PC-3 (cell line): ENCODE measurements around the gene ZNF831. TPM values are rescaled to one million over a fixed set of nuclear protein-coding genes. Genes with fewer than 3 reads are reported as not detected.

ENCODE experiments used
- ATAC-seq: fragments of 200-7000 bp; cut with Tn5 transposase; 2 replicates; pipeline ENCODE4 v1.9.1; 2020; ENCODE audit warnings: mild to moderate bottlenecking, moderate library complexity
- BruUV-seq: library from RNA; stranded (reverse); fragments of 400-500 nt; replicated peaks from 2 replicates; lab custom pipeline; 2021; lab: Mats Ljungman, UMichigan
- CTCF ChIA-PET: fragments of 300-600 bp; sonication (Branson Sonifier 250); formaldehyde crosslinking; loops from one replicate; lab custom pipeline; 2022; ENCODE audit warnings: antibody characterized with exemption; lab: Charles Lee
- POLR2A ChIA-PET: fragments of 300-600 bp; sonication (Branson Sonifier 250); formaldehyde crosslinking; loops from one replicate; lab custom pipeline; 2022; ENCODE audit warnings: antibody characterized with exemption; ENCODE audit not compliant: unreplicated experiment; lab: Charles Lee
- DNase-seq: peaks from one replicate; pipeline ENCODE4 v3.0.0-alpha.2; 2015
- H2AFZ ChIP-seq: fragments of 300-600 bp; sonication (generic); 2 replicates; pipeline ENCODE4 v1.6.0; 2016; ENCODE audit warnings: antibody characterized with exemption, low read length
- H3F3A ChIP-seq: fragments of 300-600 bp; sonication (generic); one replicate; pipeline ENCODE4 v1.6.0; 2017; ENCODE audit warnings: antibody characterized with exemption, low read length, control low read depth, mild to moderate bottlenecking; ENCODE audit not compliant: unreplicated experiment
- H3K27ac ChIP-seq: fragments of 300-600 bp; sonication (generic); 2 replicates; pipeline ENCODE4 v1.5.1; 2016; ENCODE audit warnings: mild to moderate bottlenecking, low read length
- H3K27me3 ChIP-seq: fragments of 300-600 bp; sonication (generic); 2 replicates; pipeline ENCODE4 v1.6.1; 2016; ENCODE audit warnings: low read length, mixed read lengths
- H3K36me3 ChIP-seq: fragments of 300-600 bp; sonication (generic); 2 replicates; pipeline ENCODE4 v1.6.1; 2016; ENCODE audit warnings: low read depth, mixed run types, low read length, mixed read lengths
- H3K4me1 ChIP-seq: fragments of 300-600 bp; sonication (generic); 2 replicates; pipeline ENCODE4 v1.5.1; 2016; ENCODE audit warnings: low read length; ENCODE audit not compliant: insufficient read depth
- H3K4me2 ChIP-seq: fragments of 300-600 bp; sonication (generic); 2 replicates; pipeline ENCODE4 v1.6.0; 2016; ENCODE audit warnings: low read length
- H3K4me3 ChIP-seq: fragments of 300-600 bp; sonication (generic); 2 replicates; pipeline ENCODE4 v1.5.1; 2016; ENCODE audit warnings: mild to moderate bottlenecking, low read length, mixed read lengths
- H3K79me2 ChIP-seq: fragments of 300-600 bp; sonication (generic); 2 replicates; pipeline ENCODE4 v1.6.1; 2017; ENCODE audit warnings: low read length, mixed read lengths
- H3K9ac ChIP-seq: fragments of 300-600 bp; sonication (generic); 2 replicates; pipeline ENCODE4 v1.6.0; 2016; ENCODE audit warnings: mild to moderate bottlenecking, low read length
- H3K9me2 ChIP-seq: fragments of 300-600 bp; sonication (generic); replicated peaks from 2 replicates; pipeline ENCODE4 v1.6.1; 2016; ENCODE audit warnings: mixed run types, low read length, mixed read lengths
- H3K9me3 ChIP-seq: fragments of 300-600 bp; sonication (generic); 2 replicates; pipeline ENCODE4 v1.6.1; 2016; ENCODE audit warnings: low read length, mixed read lengths
- H4K20me1 ChIP-seq: fragments of 300-600 bp; sonication (generic); 2 replicates; pipeline ENCODE4 v1.6.1; 2016; ENCODE audit warnings: low read length, mixed read lengths
- CTCF ChIP-seq: fragments of 300-600 bp; sonication (generic); conservative IDR thresholded peaks from 2 replicates; pipeline ENCODE4 v1.5.1; 2017; ENCODE audit warnings: antibody characterized with exemption, low read depth, mild to moderate bottlenecking, low read length
- EZH2 ChIP-seq: fragments of 300-600 bp; sonication (generic); IDR thresholded peaks from one replicate; pipeline ENCODE4 v1.6.1; 2017; ENCODE audit warnings: antibody characterized with exemption, mild to moderate bottlenecking, low read length; ENCODE audit not compliant: unreplicated experiment
- EZH2phosphoT487 ChIP-seq: fragments of 300-600 bp; sonication (generic); IDR thresholded peaks from 2 replicates; pipeline ENCODE4 v1.6.1; 2018; ENCODE audit warnings: mild to moderate bottlenecking, antibody characterized with exemption, low read length, borderline replicate concordance
- intact Hi-C: fragments of 100-400 bp; cut with micrococcal nuclease; formaldehyde crosslinking; loops from 2 replicates; pipeline ENCODE4 v1.9.0; 2023
- total RNA-seq: library from RNA; depleted of rRNA; stranded (reverse); fragments of >200 nt; gene quantifications from 2 replicates; pipeline ENCODE4 v1.2.3, GENCODE V29; 2014

The ZNF831 gene
- total RNA-seq, 1 experiment from 2014 or later: not detected

- Histone ChIP-seq H3F3A (no peaks in the 10 kb centered on the region), H3K4me2 (no peak overlapping the region), H3K4me3 (no peak overlapping the region), H3K9me3 (no peaks in the 10 kb centered on the region), H3K27ac (no peak overlapping the region), H3K27me3 (peaks cover 81% of the 10 kb centered on the region), H3K79me2 (no peaks in the 10 kb centered on the region), H3K9ac (no peak overlapping the region), H3K4me1 (no peaks in the 10 kb centered on the region), H2AFZ (no peak overlapping the region), H3K9me2 (no peaks in the 10 kb centered on the region), H3K36me3 (no peaks in the 10 kb centered on the region), H4K20me1 (no peaks in the 10 kb centered on the region)
- ChIA-PET POLR2A (no interaction called here), CTCF (no interaction called here)
- DNase-seq (no peak), ATAC-seq (no peak)
- intact Hi-C loops: no loop called here
- TF ChIP-seq EZH2phosphoT487 (no peak), CTCF (no peak), EZH2 (no peak)
- BruUV-seq: no TSS peak
Observed at GRCh38 chr20:59181936-59182335, 18.3 kb downstream of the ZNF831 start.

- Histone ChIP-seq H3F3A (no peaks in the 10 kb centered on the region), H3K9ac (no peak overlapping the region), H3K79me2 (no peaks in the 10 kb centered on the region), H3K9me2 (no peaks in the 10 kb centered on the region), H3K27me3 (peaks cover 81% of the 10 kb centered on the region), H3K4me2 (no peak overlapping the region), H3K36me3 (no peaks in the 10 kb centered on the region), H3K4me1 (no peaks in the 10 kb centered on the region), H2AFZ (no peak overlapping the region), H4K20me1 (no peaks in the 10 kb centered on the region), H3K27ac (no peak overlapping the region), H3K4me3 (no peak overlapping the region), H3K9me3 (no peaks in the 10 kb centered on the region)
- ChIA-PET CTCF (no interaction called here), POLR2A (no interaction called here)
- ATAC-seq (no peak), DNase-seq (no peak)
- intact Hi-C loops: no loop called here
- no peak for TF ChIP-seq EZH2
- no TSS peak for BruUV-seq
Observed at GRCh38 chr20:59182401-59183044, 18.9 kb downstream of the ZNF831 start.

DNA sequence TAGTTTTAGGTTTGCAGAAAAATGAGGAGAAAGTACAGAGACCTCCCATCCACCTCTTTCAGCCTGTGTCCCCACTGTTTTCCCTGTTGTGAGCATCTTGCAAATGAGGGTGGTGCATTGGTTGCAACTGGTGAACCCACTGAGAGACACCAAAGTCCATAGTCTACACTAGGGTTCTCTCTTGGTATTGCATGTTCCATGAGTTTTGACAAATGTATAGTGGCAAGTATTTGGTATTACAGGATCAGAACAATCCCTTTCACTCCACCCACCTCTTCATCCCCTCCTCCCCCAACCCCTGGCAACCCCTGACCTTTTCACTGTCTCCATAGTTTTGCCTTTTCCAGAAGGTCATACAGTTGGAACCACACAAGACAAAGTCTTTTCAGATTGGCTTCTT is 20.1 kb downstream of the ZNF831 start:
- H3K4me1 ChIP-seq: no peaks in the 10 kb centered on the region
- H3K9me3 ChIP-seq: no peaks in the 10 kb centered on the region
- no peak overlapping the region for H3K27ac ChIP-seq
- no peak overlapping the region for H3K4me3 ChIP-seq
- no peaks in the 10 kb centered on the region for H3K36me3 ChIP-seq
- CTCF ChIA-PET: no interaction called here
- H2AFZ ChIP-seq: no peak overlapping the region
- no peaks in the 10 kb centered on the region for H4K20me1 ChIP-seq
- intact Hi-C loops: no loop called here
- no peaks in the 10 kb centered on the region for H3F3A ChIP-seq
- H3K9ac ChIP-seq: no peak overlapping the region
- POLR2A ChIA-PET: no interaction called here
- ATAC-seq (no peak), DNase-seq (no peak)
- H3K79me2 ChIP-seq: no peaks in the 10 kb centered on the region
- TF ChIP-seq EZH2 (no peak), CTCF (no peak), EZH2phosphoT487 (no peak)
- no peak overlapping the region for H3K4me2 ChIP-seq
- peaks cover 74% of the 10 kb centered on the region for H3K27me3 ChIP-seq
- no peaks in the 10 kb centered on the region for H3K9me2 ChIP-seq
- BruUV-seq: no TSS peak
